Esophagus squamous epithelium (tissue), 5 donors: ENCODE measurements around the gene POLK. TPM values are rescaled to one million over a fixed set of nuclear protein-coding genes. Genes with fewer than 3 reads are reported as not detected.

Source experiments
- DNase-seq: peaks from one replicate; lab custom pipeline; 2025; lab: John Stamatoyannopoulos, UW
- H3K27ac ChIP-seq, 4 donors: fragments of 200-600 bp; sonication (generic); one replicate each; pipeline ENCODE4 v1.5.1; 2016 to 2019; ENCODE audit warnings: mild to moderate bottlenecking in 1 of 4
- H3K27me3 ChIP-seq, 4 donors: fragments of 200-600 bp; sonication (generic); 1 replicate in 3 of 4; 2 replicates in 1 of 4; pipeline versions ENCODE4 v1.5.1 to v1.6.0; 2017 to 2021; ENCODE audit warnings: antibody characterized with exemption in 1 of 4
- H3K36me3 ChIP-seq, 3 donors: fragments of 200-600 bp; sonication (generic); one replicate each; pipeline ENCODE4 v1.5.1; 2016 to 2019
- H3K4me1 ChIP-seq, 3 donors: fragments of 200-600 bp; sonication (generic); one replicate each; pipeline ENCODE4 v1.5.1; 2017 to 2019
- H3K4me3 ChIP-seq, 4 donors: fragments of 200-600 bp; sonication (generic); 1 replicate in 3 of 4; 2 replicates in 1 of 4; pipeline ENCODE4 v1.5.1; 2016 to 2019; ENCODE audit warnings: mild to moderate bottlenecking in 2 of 4, moderate library complexity in 1 of 4
- H3K9me3 ChIP-seq, 3 donors: fragments of 200-600 bp; sonication (generic); one replicate each; pipeline ENCODE4 v1.5.1; 2016 to 2019
- CTCF ChIP-seq, 6 experiments: fragments of 450-650 bp in 4 of 6; fragments of 200-600 bp in 2 of 6; sonication (generic) in 2 of 6; IDR thresholded peaks; one replicate each; pipeline ENCODE4 v1.5.1; 2016 to 2019; ENCODE audit warnings: antibody characterized with exemption in 6 of 6, mild to moderate bottlenecking in 4 of 6, moderate library complexity in 4 of 6
- POLR2A ChIP-seq, 4 donors: fragments of 450-650 bp; IDR thresholded peaks; one replicate each; pipeline ENCODE4 v1.6.1; 2017; ENCODE audit warnings: antibody characterized with exemption in 4 of 4, mild to moderate bottlenecking in 4 of 4, moderate library complexity in 3 of 4
- WGBS, 2 donors: methylation state at CpG; one replicate each; pipeline ENCODE4 v1.1.5; 2018; 5-methylcytosine and 5-hydroxymethylcytosine counted together
- intact Hi-C: fragments of 100-400 bp; cut with DNase I; formaldehyde crosslinking; loops from one replicate; pipeline ENCODE4 v1.15.0; 2022
- total RNA-seq, 4 donors: library from RNA; depleted of rRNA; stranded (reverse); fragments of >200 nt; gene quantifications; one replicate each; pipeline ENCODE4 v1.1.0, GENCODE V29; 2016
- donor health status: DM: yes; HTN: yes; CAD: no.

POLK gene
- total RNA-seq, 4 donors from 2014 or later = 8.6 to 27.5 (median 14.1) TPM

GRCh38 chr5:75626959-75627358, 115.3 kb downstream of the POLK start:
- Histone ChIP-seq H3K4me1 (peaks cover 0 to 11% (median 0%) of the 10 kb centered on the region in 3 donors), H3K27ac (no peak overlapping the region), H3K9me3 (no peaks in the 10 kb centered on the region), H3K4me3 (no peak overlapping the region), H3K27me3 (no peaks in the 10 kb centered on the region), H3K36me3 (no peaks in the 10 kb centered on the region)
- intact Hi-C loops = no loop called here
- TF ChIP-seq CTCF (IDR thresholded peaks at IDR 0.05) = no peak
- no peak for TF ChIP-seq POLR2A (IDR thresholded peaks at IDR 0.05)
- DNase-seq = no peak

- intact Hi-C loops = no loop called here
- Histone ChIP-seq H3K36me3 (no peaks in the 10 kb centered on the region), H3K27me3 (no peaks in the 10 kb centered on the region), H3K4me1 (peaks cover 0 to 4% (median 0%) of the 10 kb centered on the region in 3 donors), H3K4me3 (no peak overlapping the region), H3K9me3 (no peaks in the 10 kb centered on the region), H3K27ac (no peak overlapping the region)
- DNase-seq = no peak
- 92 to 100% methylated on average over 1 of the region's 1 CpG for WGBS, 2 donors
- TF ChIP-seq POLR2A (IDR thresholded peaks at IDR 0.05) (no peak), CTCF (IDR thresholded peaks at IDR 0.05) (no peak)
Measured at GRCh38 chr5:75627801-75628200, 116.1 kb downstream of the POLK start.

DNA sequence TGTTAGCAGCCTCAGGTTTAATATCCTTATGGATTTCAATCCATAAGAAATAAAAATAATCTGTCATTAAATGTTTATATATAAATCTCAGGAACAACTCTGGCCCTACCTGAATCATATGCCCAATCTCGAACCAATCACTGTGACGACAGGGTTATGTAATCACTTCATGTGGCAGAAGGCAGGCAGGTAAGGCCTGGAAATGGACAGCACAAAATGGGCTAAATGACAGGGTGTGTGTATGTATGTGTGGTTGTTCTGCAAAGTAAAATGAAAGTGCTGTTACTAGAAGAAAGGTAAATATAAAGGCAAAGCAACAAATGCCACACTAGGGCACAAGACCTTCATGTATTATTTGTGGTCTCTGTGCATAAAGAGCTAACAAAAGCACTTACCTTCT, 119.2 kb downstream of the POLK start:
- Histone ChIP-seq H3K4me3 (no peak overlapping the region), H3K9me3 (no peaks in the 10 kb centered on the region), H3K36me3 (no peaks in the 10 kb centered on the region), H3K27ac (no peak overlapping the region), H3K4me1 (no peaks in the 10 kb centered on the region), H3K27me3 (no peaks in the 10 kb centered on the region)
- no peak for DNase-seq
- intact Hi-C loops = no loop called here
- TF ChIP-seq CTCF (IDR thresholded peaks at IDR 0.05) = no peak
- TF ChIP-seq POLR2A (IDR thresholded peaks at IDR 0.05) = no peak
- WGBS, 2 donors = 80 to 96% methylated on average over 2 of the region's 2 CpGs

GRCh38 chr5:75632321-75632720, 120.6 kb downstream of the POLK start:
- Histone ChIP-seq H3K27me3 (no peaks in the 10 kb centered on the region), H3K4me1 (no peaks in the 10 kb centered on the region), H3K9me3 (no peaks in the 10 kb centered on the region), H3K36me3 (no peaks in the 10 kb centered on the region), H3K27ac (no peak overlapping the region), H3K4me3 (no peak overlapping the region)
- intact Hi-C loops = no loop called here
- WGBS, 2 donors = 89 to 95% methylated on average over 1 of the region's 1 CpG
- no peak for DNase-seq
- TF ChIP-seq POLR2A (IDR thresholded peaks at IDR 0.05) = no peak
- no peak for TF ChIP-seq CTCF (IDR thresholded peaks at IDR 0.05)

DNA sequence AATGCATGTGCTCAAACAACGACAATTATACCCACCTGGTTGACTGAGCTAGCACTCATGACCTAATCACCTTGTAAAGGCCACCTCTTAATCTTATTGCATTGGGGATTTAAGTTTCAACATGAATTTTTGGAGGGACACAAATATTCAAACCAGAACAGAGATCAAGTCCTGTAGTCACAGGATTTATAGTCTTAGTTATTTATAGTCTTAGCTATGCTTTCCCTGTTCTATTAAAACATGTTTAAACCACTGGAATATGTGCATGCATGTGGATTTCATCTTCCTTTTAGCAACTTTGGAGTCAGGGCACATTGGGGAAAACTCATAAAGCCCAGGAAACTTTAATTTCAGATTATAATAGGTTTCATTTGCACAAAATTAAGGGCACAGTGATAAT, 126.3 kb downstream of the POLK start:
- no peak for DNase-seq
- no peaks in the 10 kb centered on the region for H3K9me3 ChIP-seq
- WGBS, 2 donors = 56 to 87% methylated on average over 1 of the region's 1 CpG
- no peak overlapping the region for H3K27ac ChIP-seq
- no peaks in the 10 kb centered on the region for H3K27me3 ChIP-seq
- H3K36me3 ChIP-seq = no peaks in the 10 kb centered on the region
- intact Hi-C loops = no loop called here
- H3K4me3 ChIP-seq = no peak overlapping the region
- TF ChIP-seq CTCF (IDR thresholded peaks at IDR 0.05) (no peak), POLR2A (IDR thresholded peaks at IDR 0.05) (no peak)
- no peaks in the 10 kb centered on the region for H3K4me1 ChIP-seq
